SIG-M5 (cell line): ENCODE measurements around the gene GALNT17.

Experiments used
- DNase-seq: peaks from one replicate; lab custom pipeline; 2025; lab: John Stamatoyannopoulos, UW

Gene GALNT17

GRCh38 chr7:71506822-71507221 is 374.9 kb downstream of the GALNT17 start:
- DNase-seq: no peak

GRCh38 chr7:71507680-71508602 is 376.0 kb downstream of the GALNT17 start:
- no peak for DNase-seq

- no peak for DNase-seq
These were observed 377.4 kb downstream of the GALNT17 start for GRCh38 chr7:71509381-71509780.

- DNase-seq: no peak
These were observed 379.4 kb downstream of the GALNT17 start for GRCh38 chr7:71511361-71511807.

- DNase-seq: no peak
These were observed 386.2 kb downstream of the GALNT17 start for GRCh38 chr7:71517940-71518699.

GRCh38 chr7:71518880-71519279 is 386.9 kb downstream of the GALNT17 start:
- no peak for DNase-seq

- DNase-seq: no peak
These were observed 389.6 kb downstream of the GALNT17 start for GRCh38 chr7:71521506-71521905.

- DNase-seq: no peak
These were observed 394.2 kb downstream of the GALNT17 start for GRCh38 chr7:71526106-71526505.

- no peak for DNase-seq
These were observed 395.3 kb downstream of the GALNT17 start for GRCh38 chr7:71527213-71527612.

GRCh38 chr7:71535616-71536015 is 403.7 kb downstream of the GALNT17 start:
- DNase-seq: no peak

GRCh38 chr7:71538210-71538609 is 406.3 kb downstream of the GALNT17 start:
- DNase-seq: no peak

GRCh38 chr7:71539615-71540014 is 407.7 kb downstream of the GALNT17 start:
- no peak for DNase-seq

- DNase-seq: no peak
These were observed 409.9 kb downstream of the GALNT17 start for GRCh38 chr7:71541707-71542353.

GRCh38 chr7:71543396-71543795 is 411.5 kb downstream of the GALNT17 start:
- DNase-seq: no peak

- no peak for DNase-seq
These were observed 412.9 kb downstream of the GALNT17 start for GRCh38 chr7:71544816-71545215.

- DNase-seq: no peak
These were observed 415.5 kb downstream of the GALNT17 start for GRCh38 chr7:71547426-71547825.

GRCh38 chr7:71548746-71549145 is 416.8 kb downstream of the GALNT17 start:
- no peak for DNase-seq

GRCh38 chr7:71553306-71553705 is 421.4 kb downstream of the GALNT17 start:
- DNase-seq: no peak

- no peak for DNase-seq
These were observed 423.8 kb downstream of the GALNT17 start for GRCh38 chr7:71555758-71556157.

GRCh38 chr7:71558806-71559613 is 427.1 kb downstream of the GALNT17 start:
- no peak for DNase-seq

GRCh38 chr7:71560354-71560995 is 428.5 kb downstream of the GALNT17 start:
- DNase-seq: no peak
